HCT116 (cell line): ENCODE measurements around the gene RXRA. TPM values are rescaled to one million over a fixed set of nuclear protein-coding genes. Genes with fewer than 3 reads are reported as not detected.

Experiments
- ATAC-seq: fragments of 200-7000 bp; cut with Tn5 transposase; 2 replicates; pipeline ENCODE4 v1.9.1; 2020; ENCODE audit warnings: mild to moderate bottlenecking, moderate library complexity
- BruUV-seq: library from RNA; stranded (reverse); fragments of 400-500 nt; replicated peaks from 2 replicates; lab custom pipeline; 2021; lab: Mats Ljungman, UMichigan
- CTCF ChIA-PET: fragments of 300-600 bp; sonication (Branson Sonifier 250); formaldehyde crosslinking; loops from one replicate; lab custom pipeline; 2021; ENCODE audit warnings: antibody characterized with exemption; lab: Charles Lee
- POLR2A ChIA-PET: fragments of 300-600, 350-600 bp; sonication (Branson Sonifier 250); formaldehyde crosslinking; loops from one replicate; lab custom pipeline; 2021; ENCODE audit warnings: antibody characterized with exemption; lab: Charles Lee
- RAD21 ChIA-PET, 2 experiments: fragments of 300-600 bp; sonication (Branson Sonifier 250); formaldehyde crosslinking; loops; one replicate each; lab custom pipeline; 2023; ENCODE audit warnings: low total read pairs in 2 of 2; ENCODE audit not compliant: uncharacterized antibody in 2 of 2, unreplicated experiment in 2 of 2, low non-redundant PET in 1 of 2; lab: Charles Lee
- DNase-seq: peaks from one replicate; pipeline ENCODE4 v3.0.0-alpha.2; 2010; ENCODE audit warnings: low read depth, low spot score
- H2AFZ ChIP-seq: fragments of 200-600 bp; shearing (Covaris generic), sonication (generic); 2 replicates; pipeline ENCODE4 v1.6.1; 2017; ENCODE audit warnings: low read depth, mixed run types, mixed read lengths, antibody characterized with exemption, low read length; ENCODE audit not compliant: poor library complexity, severe bottlenecking
- H3K27ac ChIP-seq: 2 replicates; pipeline ENCODE4 v1.5.1; 2012; ENCODE audit warnings: low read depth, low read length
- H3K27me3 ChIP-seq: fragments of 200-600 bp; sonication (generic); 2 replicates; pipeline ENCODE4 v1.6.1; 2016; ENCODE audit warnings: mixed run types, low read length, mixed read lengths; ENCODE audit not compliant: insufficient read depth
- H3K36me3 ChIP-seq, 2 experiments: fragments of 200-500 bp in 1 of 2; fragments of 200-600 bp in 1 of 2; sonication (Bioruptor generic) in 1 of 2; sonication (generic) in 1 of 2; 2 replicates each; pipeline versions ENCODE4 v1.5.1 to v1.6.1; 2014 to 2016; ENCODE audit warnings: low read length in 2 of 2, inconsistent platforms in 1 of 2, mixed read lengths in 1 of 2, mixed run types in 1 of 2; ENCODE audit not compliant: insufficient read depth in 2 of 2, control insufficient read depth in 1 of 2
- H3K4me1 ChIP-seq, 2 experiments: fragments of 200-600 bp in 1 of 2; sonication (generic) in 1 of 2; 2 replicates each; pipeline versions ENCODE4 v1.5.1 to v1.6.1; 2012 to 2017; ENCODE audit warnings: low read length in 2 of 2, inconsistent platforms in 1 of 2, mild to moderate bottlenecking in 1 of 2, mixed read lengths in 1 of 2, mixed run types in 1 of 2, moderate library complexity in 1 of 2; ENCODE audit not compliant: insufficient read depth in 2 of 2, control insufficient read depth in 1 of 2
- H3K4me2 ChIP-seq: fragments of 200-600 bp; sonication (generic); 2 replicates; pipeline ENCODE4 v1.6.1; 2017; ENCODE audit warnings: mixed run types, low read length, mixed read lengths
- H3K4me3 ChIP-seq, 2 experiments: fragments of 200-600 bp in 1 of 2; sonication (generic) in 1 of 2; replicated peaks in 1 of 2; 2 replicates each; pipeline ENCODE4 v1.5.1; 2011 to 2016; ENCODE audit warnings: low read length in 2 of 2, control low read depth in 1 of 2, low read depth in 1 of 2, mild to moderate bottlenecking in 1 of 2, mixed read lengths in 1 of 2, mixed run types in 1 of 2
- H3K79me2 ChIP-seq: fragments of 200-600 bp; sonication (generic); 2 replicates; pipeline ENCODE4 v1.6.1; 2017; ENCODE audit warnings: mild to moderate bottlenecking, mixed run types, low read length, moderate library complexity, mixed read lengths; ENCODE audit not compliant: insufficient read depth
- H3K9ac ChIP-seq: fragments of 200-600 bp; sonication (generic); 2 replicates; pipeline ENCODE4 v1.6.1; 2016; ENCODE audit warnings: low read length, mixed read lengths
- H3K9me2 ChIP-seq: fragments of 200-600 bp; sonication (generic), shearing (Covaris generic); 2 replicates; pipeline ENCODE4 v1.6.1; 2017; ENCODE audit warnings: mixed run types, mild to moderate bottlenecking, moderate library complexity; ENCODE audit not compliant: insufficient read depth
- H3K9me3 ChIP-seq, 2 experiments: fragments of 200-500 bp in 1 of 2; fragments of 200-600 bp in 1 of 2; sonication (Bioruptor generic) in 1 of 2; sonication (generic) in 1 of 2; 2 replicates each; pipeline ENCODE4 v1.6.1; 2014 to 2017; ENCODE audit warnings: low read length in 2 of 2, mixed read lengths in 2 of 2, inconsistent platforms in 1 of 2, low read depth in 1 of 2, mild to moderate bottlenecking in 1 of 2, mixed run types in 1 of 2, moderate library complexity in 1 of 2; ENCODE audit not compliant: control insufficient read depth in 1 of 2, insufficient read depth in 1 of 2
- H4K20me1 ChIP-seq: fragments of 200-600 bp; sonication (generic), shearing (Covaris generic); 2 replicates; pipeline ENCODE4 v1.6.1; 2017; ENCODE audit warnings: mixed run types, mild to moderate bottlenecking, moderate library complexity; ENCODE audit not compliant: insufficient read depth
- CEBPB ChIP-seq: IDR thresholded peaks from 2 replicates; pipeline ENCODE4 v1.6.1; 2012; ENCODE audit warnings: low read depth
- EGR1 ChIP-seq: IDR thresholded peaks from 2 replicates; pipeline ENCODE4 v1.6.1; 2012; ENCODE audit warnings: low read depth
- ELF1 ChIP-seq: IDR thresholded peaks from 2 replicates; pipeline ENCODE4 v1.6.1; 2012; ENCODE audit warnings: low read depth, borderline replicate concordance
- JUND ChIP-seq: IDR thresholded peaks from 2 replicates; pipeline ENCODE4 v1.6.1; 2012
- POLR2A ChIP-seq: IDR thresholded peaks from 2 replicates; pipeline ENCODE4 v1.7.0; 2011; ENCODE audit warnings: borderline replicate concordance; ENCODE audit not compliant: insufficient read depth, insufficient read length; ENCODE audit errors: extremely low read depth
- POLR2AphosphoS5 ChIP-seq: IDR thresholded peaks from 2 replicates; pipeline ENCODE4 v1.6.1; 2011; ENCODE audit warnings: mild to moderate bottlenecking, low read depth, low read length, moderate library complexity
- RAD21 ChIP-seq: IDR thresholded peaks from 2 replicates; pipeline ENCODE4 v1.6.1; 2012; ENCODE audit warnings: low read depth, mild to moderate bottlenecking
- SRF ChIP-seq: IDR thresholded peaks from 2 replicates; pipeline ENCODE4 v1.6.1; 2012; ENCODE audit warnings: low read depth
- TCF7L2 ChIP-seq: IDR thresholded peaks from 2 replicates; pipeline ENCODE4 v1.7.0; 2011; ENCODE audit warnings: borderline replicate concordance, inconsistent platforms; ENCODE audit not compliant: insufficient read depth, insufficient read length; ENCODE audit errors: extremely low read depth
- YY1 ChIP-seq: IDR thresholded peaks from 2 replicates; pipeline ENCODE4 v1.6.1; 2011; ENCODE audit warnings: low read length, low read depth, moderate library complexity, mild to moderate bottlenecking; ENCODE audit not compliant: insufficient replicate concordance; ENCODE audit errors: extremely low read depth
- ZFX ChIP-seq: fragments of 450-650 bp; IDR thresholded peaks from 2 replicates; pipeline ENCODE4 v1.6.1; 2017
- ZNF274 ChIP-seq: fragments of 200-500 bp; sonication (Bioruptor generic); IDR thresholded peaks from 2 replicates; pipeline ENCODE4 v1.6.1; 2014; ENCODE audit warnings: mild to moderate bottlenecking, low read depth, low read length, inconsistent platforms
- intact Hi-C: fragments of 100-400 bp; cut with micrococcal nuclease; formaldehyde crosslinking; loops from 2 replicates; pipeline ENCODE4 v1.10.0; 2022
- total RNA-seq: library from RNA; stranded (reverse); gene quantifications from one replicate; pipeline ENCODE4 v1.2.1, GENCODE V29; 2021; ENCODE audit not compliant: unreplicated experiment
- TF ChIP-seq, protein P1 (sequence below): IDR thresholded peaks from 2 replicates; pipeline ENCODE4 v1.6.1; 2012
- TF ChIP-seq, protein P2 (sequence below): IDR thresholded peaks from 2 replicates; pipeline ENCODE4 v1.6.1; 2011; ENCODE audit warnings: mild to moderate bottlenecking, low read length, moderate library complexity; ENCODE audit not compliant: insufficient replicate concordance; ENCODE audit errors: extremely low read depth
- TF ChIP-seq, protein P3 (sequence below): IDR thresholded peaks from 2 replicates; pipeline ENCODE4 v1.6.1; 2012

Gene RXRA
- total RNA-seq, 1 experiment from 2014 or later: 43.9 TPM

DNA sequence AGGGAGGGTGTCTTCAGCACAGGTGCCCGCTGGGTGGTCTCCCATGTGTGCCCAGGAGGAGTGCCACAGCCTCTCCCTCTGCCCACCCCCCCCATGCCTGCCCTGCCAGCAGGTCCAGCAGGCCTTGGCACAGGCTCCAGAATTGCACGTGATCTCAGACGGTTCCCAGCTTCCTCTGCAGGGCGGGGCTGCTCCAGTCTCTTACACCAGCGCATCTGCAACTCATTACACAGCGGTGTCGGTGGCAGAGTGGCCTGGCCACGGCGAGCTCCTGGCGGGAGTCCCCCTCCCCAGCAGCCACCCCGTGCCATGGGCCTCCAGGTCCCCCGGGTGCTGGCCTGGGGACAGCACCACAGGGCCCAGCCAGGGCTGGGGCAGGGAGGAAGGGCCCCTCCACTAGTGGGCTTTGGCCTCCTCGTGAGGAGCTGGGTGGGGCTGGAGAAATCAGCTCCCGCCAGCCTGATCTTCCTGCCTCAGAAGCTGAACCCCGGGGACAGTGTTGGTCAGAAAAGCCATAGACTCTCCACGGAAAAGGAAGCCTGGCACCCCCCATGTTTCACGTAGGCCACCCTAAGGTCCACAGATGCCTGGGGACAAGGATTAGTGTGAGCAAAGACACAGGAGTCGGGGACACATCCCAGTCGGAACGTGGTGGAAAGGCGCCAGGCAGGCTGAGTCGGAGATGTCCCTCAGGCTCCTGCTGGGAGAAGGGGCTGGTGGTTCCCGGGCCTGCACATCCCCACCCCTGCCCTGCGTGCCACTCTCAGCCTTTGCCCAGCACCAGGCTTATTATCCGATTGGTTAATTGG, 40.2 kb downstream of the RXRA start:
- H3K27me3 ChIP-seq: no peaks in the 10 kb centered on the region
- CTCF ChIA-PET: interaction anchor here (0.6 kb wide), 1 partner anchor 11 kb away, joined by 3 read pairs; no protein-coding TSS in a partner anchor
- BruUV-seq: no TSS peak
- POLR2A ChIA-PET: interaction anchor here (0.9 kb wide), 1 partner anchor 13 kb away, joined by 4 read pairs; no protein-coding TSS in a partner anchor
- H3K9me3 ChIP-seq: no peaks in the 10 kb centered on the region
- no peaks in the 10 kb centered on the region for H4K20me1 ChIP-seq
- peaks cover 73% of the 10 kb centered on the region for H3K79me2 ChIP-seq
- H3K4me3 ChIP-seq: peak overlapping the region in 1 of 2 experiments; percentile 35; a peak in 3 of 4 replicates
- H3K9ac ChIP-seq: peak overlapping the region; percentile 50
- H2AFZ ChIP-seq: no peak overlapping the region
- RAD21 ChIA-PET: interaction anchor here in 1 of 2 experiments (0.9 kb wide), 1 partner anchor 11 kb away, joined by 4 read pairs; no protein-coding TSS in a partner anchor
- no peaks in the 10 kb centered on the region for H3K9me2 ChIP-seq
- intact Hi-C loops: loop anchor here (2.0 kb wide), 1 partner anchor 60 kb away; no protein-coding TSS in a partner anchor
- DNase-seq: no peak
- TF ChIP-seq TCF7L2 (no peak), POLR2AphosphoS5 (0 out of 2 replicates have a peak, but pooled peaks have one; percentile 28)
- TF ChIP-seq, all 23 proteins: peak for 1
- Histone ChIP-seq H3K27ac (peak overlapping the region; percentile 74), H3K4me1 (peaks cover 26 to 32% of the 10 kb centered on the region in 2 experiments), H3K36me3 (no peaks in the 10 kb centered on the region), H3K4me2 (peak overlapping the region; percentile 78)
- peak; percentile 83 for ATAC-seq

DNA sequence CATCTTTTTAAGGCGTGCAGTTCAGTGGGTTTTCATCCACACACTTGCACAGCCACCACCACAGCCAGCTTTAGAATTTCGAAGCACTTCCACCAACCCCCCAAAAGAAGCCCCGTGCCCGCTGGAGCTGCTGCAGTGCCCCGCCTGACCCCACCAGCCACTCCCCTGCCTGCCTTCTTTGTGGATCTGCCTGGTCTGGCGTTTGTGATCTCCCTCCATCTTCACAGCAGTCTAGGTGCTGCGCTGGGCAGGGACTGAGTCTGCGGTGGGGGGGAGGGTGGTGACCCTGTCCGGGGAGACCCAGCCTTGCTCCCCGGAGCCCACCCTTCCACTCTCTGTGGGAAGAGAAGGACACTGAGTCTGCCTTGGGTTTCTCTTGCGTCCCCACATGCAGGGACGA, 40.8 kb downstream of the RXRA start:
- no peaks in the 10 kb centered on the region for H3K27me3 ChIP-seq
- H3K9ac ChIP-seq: no peak overlapping the region
- RAD21 ChIA-PET: interaction anchor here in 1 of 2 experiments (0.9 kb wide), 1 partner anchor 11 kb away, joined by 4 read pairs; no protein-coding TSS in a partner anchor
- intact Hi-C loops: loop anchor here (2.0 kb wide), 1 partner anchor 60 kb away; no protein-coding TSS in a partner anchor
- H3K79me2 ChIP-seq: peaks cover 77% of the 10 kb centered on the region
- ATAC-seq: no peak
- H3K36me3 ChIP-seq: no peaks in the 10 kb centered on the region
- no peaks in the 10 kb centered on the region for H3K9me2 ChIP-seq
- POLR2A ChIA-PET: no interaction called here
- H3K4me3 ChIP-seq: no peak overlapping the region
- H3K9me3 ChIP-seq: no peaks in the 10 kb centered on the region
- peak overlapping the region; percentile 74; the same call in 1 of the 2 replicates for H3K27ac ChIP-seq
- CTCF ChIA-PET: no interaction called here
- peaks cover 28 to 32% of the 10 kb centered on the region in 2 experiments for H3K4me1 ChIP-seq
- H4K20me1 ChIP-seq: no peaks in the 10 kb centered on the region
- no peak for DNase-seq
- BruUV-seq: no TSS peak
- peak overlapping the region; percentile 78 for H3K4me2 ChIP-seq
- no peak overlapping the region for H2AFZ ChIP-seq
- TF ChIP-seq EGR1: no peak
- TF ChIP-seq RAD21: no peak
- TF ChIP-seq POLR2AphosphoS5: no peak
- TF ChIP-seq POLR2A: no peak
- TF ChIP-seq, protein P1, sequence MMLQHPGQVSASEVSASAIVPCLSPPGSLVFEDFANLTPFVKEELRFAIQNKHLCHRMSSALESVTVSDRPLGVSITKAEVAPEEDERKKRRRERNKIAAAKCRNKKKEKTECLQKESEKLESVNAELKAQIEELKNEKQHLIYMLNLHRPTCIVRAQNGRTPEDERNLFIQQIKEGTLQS: no peak
- no peak for TF ChIP-seq JUND
- no peak for TF ChIP-seq ZFX
- no peak for TF ChIP-seq SRF
- no peak for TF ChIP-seq ELF1
- no peak for TF ChIP-seq YY1
- TF ChIP-seq, protein P2, sequence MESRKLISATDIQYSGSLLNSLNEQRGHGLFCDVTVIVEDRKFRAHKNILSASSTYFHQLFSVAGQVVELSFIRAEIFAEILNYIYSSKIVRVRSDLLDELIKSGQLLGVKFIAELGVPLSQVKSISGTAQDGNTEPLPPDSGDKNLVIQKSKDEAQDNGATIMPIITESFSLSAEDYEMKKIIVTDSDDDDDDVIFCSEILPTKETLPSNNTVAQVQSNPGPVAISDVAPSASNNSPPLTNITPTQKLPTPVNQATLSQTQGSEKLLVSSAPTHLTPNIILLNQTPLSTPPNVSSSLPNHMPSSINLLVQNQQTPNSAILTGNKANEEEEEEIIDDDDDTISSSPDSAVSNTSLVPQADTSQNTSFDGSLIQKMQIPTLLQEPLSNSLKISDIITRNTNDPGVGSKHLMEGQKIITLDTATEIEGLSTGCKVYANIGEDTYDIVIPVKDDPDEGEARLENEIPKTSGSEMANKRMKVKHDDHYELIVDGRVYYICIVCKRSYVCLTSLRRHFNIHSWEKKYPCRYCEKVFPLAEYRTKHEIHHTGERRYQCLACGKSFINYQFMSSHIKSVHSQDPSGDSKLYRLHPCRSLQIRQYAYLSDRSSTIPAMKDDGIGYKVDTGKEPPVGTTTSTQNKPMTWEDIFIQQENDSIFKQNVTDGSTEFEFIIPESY: no peak
- TF ChIP-seq CEBPB: no peak
- TF ChIP-seq, protein P3, sequence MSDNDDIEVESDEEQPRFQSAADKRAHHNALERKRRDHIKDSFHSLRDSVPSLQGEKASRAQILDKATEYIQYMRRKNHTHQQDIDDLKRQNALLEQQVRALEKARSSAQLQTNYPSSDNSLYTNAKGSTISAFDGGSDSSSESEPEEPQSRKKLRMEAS: no peak
- TF ChIP-seq ZNF274: no peak
